ENCODE results near the gene DPCD. TPM values are rescaled to one million over a fixed set of nuclear protein-coding genes. Genes with fewer than 3 reads are reported as not detected.
"Not testable (repeated sequence)": the region's sequence is repeated elsewhere in the genome, so short reads cannot be mapped to it uniquely, and the experiment has no call there.

The DPCD gene
- total RNA-seq, 1 experiment from 2014 or later, result 12.5 TPM

DNA sequence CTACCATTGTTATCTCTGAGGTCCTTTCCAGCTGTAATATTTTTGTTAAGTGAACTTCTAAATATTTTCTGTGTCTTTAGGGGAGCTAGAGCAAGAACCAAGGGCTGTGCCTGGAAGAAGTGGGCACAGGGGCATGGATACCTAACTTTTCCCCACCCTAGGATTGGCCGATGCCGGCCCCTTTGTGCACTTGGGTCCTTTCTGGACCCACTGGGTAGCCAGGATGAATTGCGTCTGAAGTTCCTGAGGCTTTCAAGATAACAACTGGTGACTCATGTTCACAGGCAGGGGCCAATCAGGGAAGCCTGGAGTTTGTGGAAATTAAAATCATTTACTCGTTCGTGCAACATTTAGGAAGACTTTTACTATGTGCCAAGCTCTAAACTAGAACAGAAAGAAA lies 758 bp downstream of the DPCD start:
- CTCF ChIA-PET, result no interaction called here
- Mint-ChIP-seq H3K36me3 (ENCODE audit: insufficient read depth, unreplicated experiment) (peaks cover 29% of the 10 kb centered on the region), H3K27ac (ENCODE audit: unreplicated experiment) (peak overlapping the region; percentile 24), H3K27me3 (ENCODE audit: unreplicated experiment) (no peaks in the 10 kb centered on the region), H3K9me3 (ENCODE audit: low read depth, unreplicated experiment) (no peaks in the 10 kb centered on the region), H3K4me1 (ENCODE audit: low read depth, unreplicated experiment) (no peaks in the 10 kb centered on the region), H3K4me3 (ENCODE audit: low read depth, unreplicated experiment) (peak overlapping the region; percentile 85)
- TSS peak; percentile 43 for BruUV-seq (replicated peaks)
- TF ChIP-seq, protein P1, sequence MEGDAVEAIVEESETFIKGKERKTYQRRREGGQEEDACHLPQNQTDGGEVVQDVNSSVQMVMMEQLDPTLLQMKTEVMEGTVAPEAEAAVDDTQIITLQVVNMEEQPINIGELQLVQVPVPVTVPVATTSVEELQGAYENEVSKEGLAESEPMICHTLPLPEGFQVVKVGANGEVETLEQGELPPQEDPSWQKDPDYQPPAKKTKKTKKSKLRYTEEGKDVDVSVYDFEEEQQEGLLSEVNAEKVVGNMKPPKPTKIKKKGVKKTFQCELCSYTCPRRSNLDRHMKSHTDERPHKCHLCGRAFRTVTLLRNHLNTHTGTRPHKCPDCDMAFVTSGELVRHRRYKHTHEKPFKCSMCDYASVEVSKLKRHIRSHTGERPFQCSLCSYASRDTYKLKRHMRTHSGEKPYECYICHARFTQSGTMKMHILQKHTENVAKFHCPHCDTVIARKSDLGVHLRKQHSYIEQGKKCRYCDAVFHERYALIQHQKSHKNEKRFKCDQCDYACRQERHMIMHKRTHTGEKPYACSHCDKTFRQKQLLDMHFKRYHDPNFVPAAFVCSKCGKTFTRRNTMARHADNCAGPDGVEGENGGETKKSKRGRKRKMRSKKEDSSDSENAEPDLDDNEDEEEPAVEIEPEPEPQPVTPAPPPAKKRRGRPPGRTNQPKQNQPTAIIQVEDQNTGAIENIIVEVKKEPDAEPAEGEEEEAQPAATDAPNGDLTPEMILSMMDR (IDR thresholded peaks at IDR 0.05; ENCODE audit: unreplicated experiment), result no peak
- intact Hi-C loops (cut with micrococcal nuclease; ENCODE audit: unreplicated experiment), result no loop called here
- peak; percentile 11 for DNase-seq

DNA sequence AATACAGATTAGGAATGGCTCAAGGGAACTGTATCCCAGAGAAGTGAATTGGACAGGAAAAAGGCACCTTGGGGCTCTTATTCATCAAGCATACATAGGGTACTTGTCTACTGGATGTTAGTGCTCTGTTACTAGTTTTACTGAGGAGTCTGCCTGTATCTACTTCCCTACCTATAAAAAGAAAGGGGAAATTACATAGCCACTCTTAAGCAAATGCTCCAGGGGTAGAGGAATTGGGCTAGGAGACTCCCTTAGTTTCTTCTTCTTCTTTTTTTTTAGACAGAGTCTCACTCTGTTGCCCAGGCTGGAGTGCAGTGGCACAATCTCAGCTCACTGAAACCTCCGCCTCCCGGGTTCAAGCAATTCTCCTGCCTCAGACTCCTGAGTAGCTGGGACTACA lies 5.2 kb downstream of the DPCD start:
- intact Hi-C loops (cut with micrococcal nuclease; ENCODE audit: unreplicated experiment); DNase-seq; H3K4me3 Mint-ChIP-seq (ENCODE audit: low read depth, unreplicated experiment); H3K27ac Mint-ChIP-seq (ENCODE audit: unreplicated experiment); BruUV-seq (replicated peaks); H3K27me3 Mint-ChIP-seq (ENCODE audit: unreplicated experiment); CTCF ChIA-PET; H3K9me3 Mint-ChIP-seq (ENCODE audit: low read depth, unreplicated experiment); H3K36me3 Mint-ChIP-seq (ENCODE audit: insufficient read depth, unreplicated experiment); H3K4me1 Mint-ChIP-seq (ENCODE audit: low read depth, unreplicated experiment): not testable (repeated sequence)

DNA sequence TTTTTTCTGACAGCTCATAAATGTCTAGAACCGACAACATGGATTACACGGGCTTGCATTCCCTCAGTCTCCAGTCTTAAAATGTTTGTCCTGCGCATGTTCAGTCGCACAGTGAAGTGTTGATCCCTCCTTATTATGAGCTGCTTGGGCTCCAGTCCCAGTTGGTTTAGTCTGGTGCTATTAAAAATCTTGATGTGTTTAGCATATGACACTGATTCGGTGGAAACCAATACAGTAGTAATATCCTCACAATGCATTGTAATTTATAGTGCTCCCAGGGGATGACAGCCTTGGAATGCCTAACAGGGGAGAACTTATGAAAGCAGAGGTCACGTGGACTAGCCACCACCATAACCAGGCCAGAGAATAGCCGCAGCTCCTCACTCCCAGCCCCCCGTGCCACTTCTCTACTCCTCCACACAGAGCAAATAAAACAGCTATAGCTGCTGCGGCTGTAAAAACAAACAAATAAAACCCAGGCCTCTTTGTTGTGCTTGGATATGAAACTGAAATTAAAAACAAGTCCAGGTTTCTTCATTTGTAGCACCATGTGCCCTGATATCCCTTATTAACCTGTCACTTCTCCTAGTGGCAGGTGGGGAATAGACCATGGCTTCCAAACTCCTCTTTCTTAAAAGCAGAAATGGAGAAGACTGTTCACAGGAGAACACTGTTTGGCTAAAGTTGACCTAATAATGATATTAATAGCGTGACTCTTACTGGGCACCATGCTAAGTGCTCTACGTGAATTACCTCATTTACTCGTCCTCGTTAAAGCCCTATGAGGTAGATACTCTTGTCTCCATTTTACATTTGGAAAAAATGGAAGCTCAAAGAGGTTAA lies 7.7 kb downstream of the DPCD start:
- no peak overlapping the region for H3K4me3 Mint-ChIP-seq (ENCODE audit: low read depth, unreplicated experiment)
- H3K27me3 Mint-ChIP-seq (ENCODE audit: unreplicated experiment), result no peaks in the 10 kb centered on the region
- TF ChIP-seq, protein P1 (IDR thresholded peaks at IDR 0.05; ENCODE audit: unreplicated experiment), result no peak
- BruUV-seq (replicated peaks), result no TSS peak
- no peaks in the 10 kb centered on the region for H3K4me1 Mint-ChIP-seq (ENCODE audit: low read depth, unreplicated experiment)
- CTCF ChIA-PET, result interaction anchor here (0.6 kb wide), 1 partner anchor 32 kb away, joined by 3 read pairs; no protein-coding TSS in a partner anchor
- H3K36me3 Mint-ChIP-seq (ENCODE audit: insufficient read depth, unreplicated experiment), result no peaks in the 10 kb centered on the region
- intact Hi-C loops (cut with micrococcal nuclease; ENCODE audit: unreplicated experiment), result no loop called here
- H3K27ac Mint-ChIP-seq (ENCODE audit: unreplicated experiment), result no peak overlapping the region
- no peak for DNase-seq
- H3K9me3 Mint-ChIP-seq (ENCODE audit: low read depth, unreplicated experiment), result no peaks in the 10 kb centered on the region

DNA sequence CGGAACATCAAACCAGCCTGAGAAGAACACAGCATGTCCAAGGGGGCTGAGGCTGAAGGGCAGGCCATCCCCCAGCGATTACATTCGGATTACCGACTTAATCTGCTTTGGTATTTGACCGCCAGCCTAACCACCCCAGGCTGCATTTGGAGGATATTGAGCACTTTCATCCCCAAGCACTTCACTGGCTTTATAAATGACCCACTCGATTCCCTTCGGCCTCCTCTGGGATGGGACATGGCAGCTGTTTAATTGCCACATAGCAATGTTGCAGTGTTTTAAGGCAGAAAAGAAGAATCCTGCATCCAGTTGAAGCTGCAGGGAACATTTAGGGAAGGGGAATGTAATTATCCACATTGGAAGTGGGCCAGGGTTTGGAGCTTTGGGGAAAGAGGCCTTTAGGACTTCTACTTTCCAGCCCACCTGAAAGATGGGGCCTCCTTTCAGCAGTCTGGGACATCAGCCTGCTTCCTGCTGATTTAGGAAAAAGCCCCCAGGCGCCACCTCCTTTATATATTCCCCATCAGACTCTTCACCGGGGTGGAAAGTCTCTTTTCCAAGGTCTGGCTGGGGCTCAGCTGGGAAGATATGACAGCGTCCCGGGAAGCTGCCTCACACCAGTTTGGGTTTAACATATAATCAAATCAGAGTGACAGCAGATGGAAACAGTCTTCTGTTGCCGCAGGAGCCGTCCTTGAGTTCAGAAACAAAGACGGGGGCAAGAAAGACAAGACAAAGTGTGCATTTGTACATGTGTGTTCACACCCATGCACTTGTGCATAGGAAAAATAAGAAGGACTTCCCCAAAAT lies 9.2 kb downstream of the DPCD start:
- H3K27ac Mint-ChIP-seq (ENCODE audit: unreplicated experiment), result no peak overlapping the region
- BruUV-seq (replicated peaks), result no TSS peak
- no peaks in the 10 kb centered on the region for H3K4me1 Mint-ChIP-seq (ENCODE audit: low read depth, unreplicated experiment)
- CTCF ChIA-PET, result no interaction called here
- TF ChIP-seq, protein P1 (IDR thresholded peaks at IDR 0.05; ENCODE audit: unreplicated experiment), result no peak
- intact Hi-C loops (cut with micrococcal nuclease; ENCODE audit: unreplicated experiment), result no loop called here
- H3K36me3 Mint-ChIP-seq (ENCODE audit: insufficient read depth, unreplicated experiment), result no peaks in the 10 kb centered on the region
- H3K4me3 Mint-ChIP-seq (ENCODE audit: low read depth, unreplicated experiment), result no peak overlapping the region
- no peak for DNase-seq
- H3K9me3 Mint-ChIP-seq (ENCODE audit: low read depth, unreplicated experiment), result no peaks in the 10 kb centered on the region
- no peaks in the 10 kb centered on the region for H3K27me3 Mint-ChIP-seq (ENCODE audit: unreplicated experiment)

Data from Calu3 (cell line).